ENCODE data around the gene ODF4.

DNA sequence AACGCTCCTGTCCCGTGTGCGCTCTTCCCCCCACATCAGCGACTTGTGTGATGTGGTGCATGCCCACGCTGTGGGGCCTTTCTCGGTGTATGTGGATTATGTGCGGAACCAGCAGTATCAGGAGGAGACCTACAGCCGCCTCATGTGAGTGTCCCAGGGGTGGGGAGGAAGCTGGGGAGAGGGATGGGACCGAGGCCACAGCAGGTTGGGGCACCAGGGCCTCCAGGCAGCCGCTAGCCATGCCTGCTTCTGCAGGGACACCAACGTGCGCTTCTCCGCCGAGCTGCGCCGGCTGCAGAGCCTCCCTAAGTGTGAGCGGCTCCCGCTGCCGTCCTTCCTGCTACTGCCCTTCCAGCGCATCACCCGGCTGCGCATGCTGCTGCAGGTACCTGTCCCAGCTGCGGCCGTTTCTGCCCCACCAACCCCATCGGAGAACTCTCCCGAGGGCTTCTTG lies 23.8 kb upstream of the ODF4 start:
- TF ChIP-seq, protein P1, sequence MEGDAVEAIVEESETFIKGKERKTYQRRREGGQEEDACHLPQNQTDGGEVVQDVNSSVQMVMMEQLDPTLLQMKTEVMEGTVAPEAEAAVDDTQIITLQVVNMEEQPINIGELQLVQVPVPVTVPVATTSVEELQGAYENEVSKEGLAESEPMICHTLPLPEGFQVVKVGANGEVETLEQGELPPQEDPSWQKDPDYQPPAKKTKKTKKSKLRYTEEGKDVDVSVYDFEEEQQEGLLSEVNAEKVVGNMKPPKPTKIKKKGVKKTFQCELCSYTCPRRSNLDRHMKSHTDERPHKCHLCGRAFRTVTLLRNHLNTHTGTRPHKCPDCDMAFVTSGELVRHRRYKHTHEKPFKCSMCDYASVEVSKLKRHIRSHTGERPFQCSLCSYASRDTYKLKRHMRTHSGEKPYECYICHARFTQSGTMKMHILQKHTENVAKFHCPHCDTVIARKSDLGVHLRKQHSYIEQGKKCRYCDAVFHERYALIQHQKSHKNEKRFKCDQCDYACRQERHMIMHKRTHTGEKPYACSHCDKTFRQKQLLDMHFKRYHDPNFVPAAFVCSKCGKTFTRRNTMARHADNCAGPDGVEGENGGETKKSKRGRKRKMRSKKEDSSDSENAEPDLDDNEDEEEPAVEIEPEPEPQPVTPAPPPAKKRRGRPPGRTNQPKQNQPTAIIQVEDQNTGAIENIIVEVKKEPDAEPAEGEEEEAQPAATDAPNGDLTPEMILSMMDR (IDR thresholded peaks at IDR 0.05) = no peak
- no peak for TF ChIP-seq POLR2A (IDR thresholded peaks at IDR 0.05)

Data from adrenal gland (tissue), 5 donors.